ENCODE measurements around the gene CLEC2A. TPM values are rescaled to one million over a fixed set of nuclear protein-coding genes. Genes with fewer than 3 reads are reported as not detected.

CLEC2A gene
- total RNA-seq, 1 donor from 2014 or later = not detected

DNA sequence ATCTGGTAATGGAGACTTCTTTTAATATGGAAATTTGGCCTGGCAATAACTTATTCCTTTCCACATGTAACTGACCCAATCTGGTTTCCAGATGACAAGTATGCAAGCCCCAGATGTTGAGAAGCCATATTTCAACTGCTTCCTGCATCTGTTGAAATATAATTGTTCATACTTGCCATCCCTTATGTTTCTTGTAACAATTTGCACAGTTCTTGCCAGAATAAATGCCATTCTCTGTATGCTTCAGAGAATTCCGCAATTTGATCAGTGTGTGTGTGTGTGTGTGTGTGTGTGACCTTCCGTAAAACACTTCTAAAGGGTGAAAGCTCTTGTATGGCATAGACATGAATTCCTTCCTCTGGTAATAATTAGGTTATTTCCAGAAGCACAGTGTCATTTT, 1.8 kb upstream of the CLEC2A start:
- DNase-seq = no peak

DNA sequence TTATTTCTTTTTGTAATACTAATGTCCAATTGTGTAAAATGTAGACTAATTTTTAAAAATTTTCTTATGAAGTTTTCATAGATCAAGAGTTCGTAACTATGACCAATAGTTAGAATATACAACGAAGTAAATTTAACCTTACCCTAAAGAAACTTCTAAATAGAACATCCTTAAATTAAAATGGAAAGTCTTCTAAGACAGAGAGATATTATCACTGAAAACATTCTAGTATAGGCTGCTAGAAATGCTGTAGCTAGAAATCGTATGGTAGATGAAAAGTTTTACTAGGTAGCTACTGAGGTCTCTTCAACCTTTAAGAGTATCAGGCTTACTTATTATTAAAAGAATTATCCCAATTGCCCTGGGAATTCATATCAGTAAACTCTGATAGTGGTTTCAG, 925 bp downstream of the CLEC2A start:
- DNase-seq = no peak

DNA sequence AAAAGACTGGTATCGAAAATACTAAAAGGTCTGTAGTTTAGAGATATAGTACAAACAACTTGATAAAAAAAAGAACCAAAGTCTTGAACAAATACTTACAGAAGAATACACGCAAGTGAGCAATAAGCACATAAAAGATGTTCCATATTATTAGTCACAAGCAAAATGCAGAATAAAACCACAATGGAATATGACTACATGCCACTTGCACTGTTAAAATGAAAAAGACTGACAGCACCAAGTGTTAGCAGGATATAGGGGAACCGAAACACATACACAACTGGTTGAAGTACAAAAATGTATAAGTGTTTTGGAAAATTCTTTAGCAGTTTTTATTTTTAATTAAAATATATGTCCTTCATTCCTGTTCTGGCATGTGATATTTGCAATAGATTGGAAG, 3.6 kb downstream of the CLEC2A start:
- DNase-seq = no peak

DNA sequence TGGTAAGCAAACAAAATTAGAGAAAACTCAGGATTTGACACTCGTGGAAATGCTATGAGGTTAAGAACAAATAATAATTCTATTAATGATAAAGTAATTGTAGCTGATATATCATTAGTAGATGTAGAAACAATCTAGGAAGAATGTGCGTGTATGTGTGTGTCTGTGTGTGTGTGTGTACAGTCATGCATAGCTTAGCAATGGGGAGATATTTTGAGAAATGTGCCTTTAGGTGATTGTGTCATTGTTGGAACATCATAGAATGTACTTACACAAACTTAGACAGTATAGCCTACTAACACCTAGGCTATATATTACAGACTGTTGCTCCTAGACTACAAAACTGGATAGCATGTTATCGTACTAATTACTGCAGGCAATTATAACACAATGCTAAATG, 5.3 kb downstream of the CLEC2A start:
- no peak for DNase-seq

DNA sequence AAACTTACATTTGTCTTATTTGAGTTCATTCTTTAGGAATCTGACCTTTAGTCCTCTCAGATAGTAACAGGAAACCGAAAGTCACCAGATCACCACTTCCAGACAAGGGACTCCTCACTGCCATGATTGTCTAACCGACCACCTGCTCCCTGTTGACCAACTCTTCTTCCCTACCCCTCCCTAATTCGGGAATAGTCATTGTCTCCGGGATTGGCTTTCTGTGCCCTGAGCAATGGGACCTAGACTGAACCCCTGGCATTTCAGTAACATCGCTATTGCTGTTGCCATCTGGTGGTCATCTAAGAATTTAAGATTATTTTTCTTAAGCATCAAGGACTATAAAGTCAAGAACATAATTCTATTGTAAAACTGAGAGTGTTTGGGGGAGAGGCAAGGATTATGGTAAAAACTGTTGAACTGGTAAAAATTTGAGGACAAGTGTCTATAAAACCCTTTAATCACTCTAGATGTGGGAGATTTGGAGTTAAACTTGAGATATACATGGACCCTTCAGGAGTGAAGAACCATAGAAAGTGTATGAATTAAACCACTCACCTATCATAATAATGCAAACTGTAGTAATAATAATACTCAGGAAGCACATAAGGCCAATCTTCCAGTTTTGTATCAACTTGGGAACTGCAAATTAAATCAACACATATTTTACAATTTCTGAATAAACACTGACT, 6.3 kb downstream of the CLEC2A start:
- no peak for DNase-seq

DNA sequence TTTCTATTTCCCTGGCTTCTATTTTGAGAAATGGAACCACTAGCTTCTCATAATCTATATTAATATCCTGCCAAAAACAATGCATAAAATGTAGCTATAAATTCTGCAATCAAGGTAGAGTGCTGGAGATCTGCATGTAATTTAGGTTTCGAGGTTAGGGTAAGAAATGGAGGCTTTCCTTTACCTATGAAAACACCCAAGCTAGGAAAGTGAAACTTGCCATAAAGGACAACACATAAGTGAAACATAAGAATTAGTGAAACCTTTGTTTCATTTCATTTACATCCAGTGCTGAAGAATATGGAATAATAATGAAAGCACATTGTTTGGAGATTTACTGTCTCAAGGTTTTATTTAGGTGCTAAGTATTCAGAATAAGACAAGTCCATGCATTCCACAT, 9.7 kb downstream of the CLEC2A start:
- no peak for DNase-seq

DNA sequence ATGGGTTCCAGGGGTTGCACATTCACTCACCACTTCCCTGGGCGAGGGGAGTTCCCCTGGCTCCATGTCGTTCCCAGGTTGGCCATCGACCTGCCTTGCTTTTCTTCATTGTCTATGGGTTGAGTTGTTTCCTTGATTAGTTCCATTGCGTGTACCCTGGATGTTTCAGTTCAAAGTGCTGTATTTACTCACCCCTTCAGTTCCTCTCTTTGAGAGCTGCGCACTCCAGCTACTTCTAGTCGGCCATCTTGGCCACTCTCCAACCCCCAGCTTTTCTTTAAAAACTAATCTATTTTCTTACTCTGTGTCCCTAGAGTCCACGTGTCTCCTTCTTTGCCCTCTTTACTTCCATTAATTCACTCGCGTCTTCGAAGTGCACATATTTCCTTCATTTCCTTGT, 11.7 kb downstream of the CLEC2A start:
- no peak for DNase-seq

DNA sequence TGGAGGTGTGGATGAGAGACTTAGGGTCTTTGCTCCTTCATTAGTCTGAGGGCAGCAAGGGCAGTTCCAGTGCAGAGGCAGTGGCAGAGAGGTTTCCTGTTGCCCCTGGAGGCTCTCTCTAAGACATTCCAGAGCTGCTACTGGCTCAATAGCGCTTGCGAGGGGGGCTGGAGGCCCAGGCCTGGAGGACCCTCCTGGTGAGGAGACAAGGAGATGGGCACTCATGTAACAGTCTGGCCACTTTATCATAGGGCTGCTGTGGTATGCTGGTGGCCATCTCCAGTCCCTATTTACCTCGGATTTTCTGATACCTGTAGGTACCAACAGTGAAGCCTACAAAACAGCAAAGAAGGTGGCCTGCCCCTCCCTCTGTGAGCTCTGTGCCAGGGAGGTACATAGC, 12.7 kb downstream of the CLEC2A start:
- no peak for DNase-seq

DNA sequence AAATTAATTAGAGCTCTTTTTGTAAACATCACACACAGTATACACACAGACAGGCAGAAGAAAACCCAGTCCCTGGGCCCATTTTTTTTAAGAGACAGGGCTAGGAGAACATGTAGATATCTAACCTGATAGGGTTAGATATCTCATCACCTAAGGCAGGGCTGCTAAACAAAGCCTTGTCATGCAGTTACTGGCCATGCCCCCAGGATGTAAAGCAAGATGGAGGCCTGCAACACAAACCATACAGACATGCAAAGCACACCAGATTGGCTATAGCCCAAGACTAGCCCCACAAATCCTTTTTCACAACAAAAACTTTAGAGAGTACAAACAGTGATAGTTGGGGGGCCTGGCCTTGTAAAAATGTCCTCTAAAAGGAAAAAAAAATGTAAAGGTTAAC, 20.5 kb downstream of the CLEC2A start:
- no peak for DNase-seq

DNA sequence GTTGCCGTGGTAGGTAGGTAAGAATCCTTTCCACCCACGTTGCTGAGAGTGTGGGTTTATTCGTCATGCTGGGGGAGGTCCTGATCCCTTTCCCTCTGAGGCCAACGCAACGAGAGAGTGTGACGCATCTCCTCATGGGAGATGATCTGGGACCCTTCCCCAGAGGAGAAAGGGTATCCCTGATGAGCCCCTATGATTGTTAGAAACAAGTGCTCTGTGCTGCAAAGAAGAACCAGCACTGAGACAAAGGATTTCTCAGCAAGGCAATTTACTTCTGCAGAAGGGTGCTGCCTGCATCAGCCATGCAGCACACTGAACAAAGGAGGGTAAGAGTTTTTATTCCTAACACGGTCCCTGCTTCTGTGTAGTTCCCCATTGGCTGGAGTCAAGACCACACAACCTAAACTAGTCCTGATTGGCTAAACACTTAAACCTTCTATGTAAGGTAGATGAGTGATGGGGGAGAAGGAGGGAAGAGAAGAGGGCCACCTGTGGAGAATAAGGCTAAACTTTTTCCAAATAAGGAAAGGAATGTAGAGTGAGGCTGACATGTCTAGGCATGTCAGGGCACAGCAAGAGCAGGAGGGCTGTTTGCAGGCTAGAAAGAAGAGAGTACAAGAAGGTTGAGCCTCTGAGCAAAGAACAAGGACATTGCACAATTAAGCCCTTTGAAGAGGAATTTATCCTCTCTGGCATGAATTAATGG, 21.3 kb downstream of the CLEC2A start:
- DNase-seq = no peak

DNA sequence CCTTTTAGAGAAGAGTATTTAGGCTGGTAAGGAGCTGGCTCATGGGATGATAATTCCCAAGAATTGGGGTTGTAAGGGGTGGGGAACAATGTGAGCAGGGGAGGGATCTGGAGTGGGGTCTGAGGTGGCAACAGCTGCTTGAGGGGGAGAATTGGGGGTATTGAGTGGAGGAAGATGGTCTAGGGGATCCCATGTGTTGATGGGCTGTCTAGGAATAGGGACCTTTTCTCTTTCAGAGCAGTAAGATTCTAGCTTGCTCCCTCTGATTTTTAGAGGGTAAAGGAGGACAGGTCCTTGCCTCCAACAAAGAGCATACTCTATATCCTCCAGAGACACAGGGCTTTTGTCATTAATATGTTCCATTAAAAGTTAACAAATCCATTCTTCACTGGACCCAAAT, 22.4 kb downstream of the CLEC2A start:
- no peak for DNase-seq

DNA sequence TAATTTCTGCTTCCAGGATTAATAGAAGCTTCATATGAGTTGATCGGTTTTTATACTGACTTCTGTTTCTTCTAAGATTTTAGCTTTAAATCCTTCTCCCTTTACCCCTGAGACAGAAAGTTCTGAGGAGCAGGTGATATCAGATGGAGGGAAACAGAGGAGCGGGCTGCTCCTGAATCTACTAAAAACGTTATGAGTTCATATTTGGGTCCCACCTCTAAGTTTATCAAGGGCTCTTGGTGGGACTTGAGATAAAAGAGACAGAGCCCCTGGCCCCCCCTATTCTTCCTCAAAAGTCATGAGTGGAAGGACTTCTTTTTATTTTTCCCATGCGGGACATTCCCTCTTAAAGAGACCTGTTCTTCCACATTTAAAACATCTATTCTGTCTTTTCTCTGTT, 23.8 kb downstream of the CLEC2A start:
- DNase-seq = no peak

DNA sequence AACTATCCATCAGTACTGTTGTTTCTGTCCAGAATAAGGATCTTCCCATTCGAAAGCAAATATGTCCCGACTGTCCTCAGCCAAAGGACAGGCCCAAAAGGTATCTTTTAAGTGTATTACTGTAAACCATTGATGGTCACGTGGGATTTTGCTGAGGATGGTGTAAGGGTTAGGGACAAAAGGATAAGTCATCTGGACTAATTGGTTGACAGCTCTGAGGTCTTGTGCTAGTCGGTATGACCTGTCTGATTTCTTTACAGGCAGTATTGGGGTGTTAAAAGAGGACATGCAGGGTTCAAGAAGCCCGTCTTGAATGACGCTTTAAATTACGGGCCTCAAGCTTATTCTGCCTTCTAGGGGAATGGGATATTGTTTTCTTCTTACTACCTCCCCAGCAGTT, 24.4 kb downstream of the CLEC2A start:
- DNase-seq = no peak

DNA sequence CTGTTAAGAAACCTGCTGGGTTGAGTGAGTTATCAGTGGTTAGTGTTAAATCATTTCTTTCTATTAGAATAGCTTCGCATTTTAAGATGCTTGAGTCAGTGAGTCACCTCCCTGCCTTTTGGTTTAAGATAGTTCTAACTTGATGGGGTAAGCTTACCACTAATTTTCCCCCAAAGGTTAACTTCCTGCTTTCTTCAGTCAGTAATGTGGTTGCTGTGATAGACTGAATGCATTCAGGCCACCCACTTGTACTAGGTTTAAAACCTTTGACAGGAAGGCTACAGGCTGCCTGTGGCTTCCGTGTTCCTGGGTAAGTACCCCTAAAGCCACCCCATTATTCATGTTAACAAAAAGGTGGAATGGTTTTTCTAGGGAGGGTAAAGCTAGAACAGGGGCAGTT, 25.3 kb downstream of the CLEC2A start:
- DNase-seq = no peak

DNA sequence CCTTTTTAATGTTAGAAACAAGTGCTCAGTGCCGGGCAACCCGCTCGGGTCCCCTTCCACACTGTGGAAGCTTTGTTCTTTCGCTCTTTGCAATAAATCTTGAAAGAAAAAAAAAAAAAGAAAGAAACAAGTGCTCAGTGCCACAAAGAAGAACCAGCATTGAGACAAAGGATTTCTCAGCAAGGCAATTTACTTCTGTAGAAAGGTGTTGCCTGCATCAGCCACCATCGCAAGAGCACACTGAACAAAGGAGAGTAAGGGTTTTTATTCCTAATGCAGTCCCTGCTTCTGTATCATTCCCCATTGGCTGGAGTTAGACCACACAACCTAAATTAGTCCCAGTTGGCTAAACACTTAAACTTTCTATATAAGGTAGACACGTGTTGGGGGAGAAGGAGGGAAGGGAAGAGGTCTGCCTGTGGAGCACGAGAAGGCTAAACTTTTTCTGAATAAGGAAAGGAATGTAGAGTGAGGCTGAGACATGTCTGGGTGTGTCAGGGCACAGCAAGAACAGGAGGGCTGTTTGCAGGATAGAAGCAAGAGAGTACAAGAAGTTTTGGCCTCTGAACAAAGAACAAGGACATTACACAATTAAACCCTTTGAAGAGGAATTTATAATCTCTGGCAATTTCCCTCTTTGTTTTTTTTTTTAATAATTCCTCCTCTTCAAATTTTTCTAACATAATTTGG, 29.5 kb downstream of the CLEC2A start:
- DNase-seq = no peak

DNA sequence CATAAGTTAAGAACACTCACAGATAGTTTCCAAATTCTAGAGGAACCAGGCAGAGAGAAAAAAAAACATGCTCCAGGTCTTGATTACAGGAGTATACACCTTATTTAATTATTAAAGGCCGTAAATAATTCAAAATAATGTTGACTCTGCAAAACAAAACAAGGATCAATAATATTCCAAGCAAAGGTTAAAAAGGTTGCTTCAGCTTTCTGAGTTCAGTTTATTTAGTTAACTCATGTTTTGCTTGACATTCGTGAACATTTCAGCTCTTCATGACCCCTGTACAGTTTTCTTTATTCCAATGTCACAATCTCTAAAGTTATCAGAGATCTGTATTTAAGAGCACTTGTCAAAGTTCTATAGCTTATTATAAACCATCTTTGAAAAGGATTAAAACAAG, 31.2 kb downstream of the CLEC2A start:
- no peak for DNase-seq

DNA sequence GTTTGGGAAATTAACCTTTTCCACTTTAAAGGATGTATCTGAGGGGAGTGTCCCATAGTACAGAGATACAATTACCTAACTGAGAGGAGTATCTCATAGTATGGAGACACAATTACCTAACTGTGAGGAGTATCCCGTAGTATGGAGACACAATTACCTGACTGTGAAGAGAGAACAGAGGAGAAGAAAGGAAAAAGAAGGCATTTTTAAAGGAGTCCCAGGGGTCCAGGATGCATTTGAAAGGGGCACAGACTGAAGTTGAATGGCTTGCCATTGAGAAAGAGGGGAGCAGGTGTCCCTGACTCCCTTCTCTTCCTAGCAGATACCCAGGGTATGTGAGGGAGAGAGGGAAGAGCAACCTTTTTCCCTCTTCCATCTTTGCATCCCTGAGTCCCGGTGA, 33.0 kb downstream of the CLEC2A start:
- no peak for DNase-seq

DNA sequence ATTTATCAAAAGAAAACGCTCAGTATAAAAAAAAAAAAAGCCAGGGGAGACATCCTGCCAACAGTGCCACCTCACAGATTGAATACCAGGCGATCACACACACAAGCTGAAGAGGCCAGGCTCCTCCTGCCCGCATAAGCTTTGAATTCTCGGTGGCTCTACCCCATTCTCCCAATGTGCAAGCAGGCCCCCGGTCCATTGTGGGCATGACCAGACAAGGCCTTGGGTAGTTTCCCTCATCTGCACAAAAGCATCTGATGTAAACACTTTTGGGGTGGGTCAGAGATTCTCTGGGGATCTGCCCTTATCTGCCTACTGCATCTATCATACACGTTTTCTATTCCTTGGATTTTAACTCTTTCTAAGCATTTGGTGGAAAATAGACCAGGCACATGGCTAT, 34.6 kb downstream of the CLEC2A start:
- DNase-seq = no peak

DNA sequence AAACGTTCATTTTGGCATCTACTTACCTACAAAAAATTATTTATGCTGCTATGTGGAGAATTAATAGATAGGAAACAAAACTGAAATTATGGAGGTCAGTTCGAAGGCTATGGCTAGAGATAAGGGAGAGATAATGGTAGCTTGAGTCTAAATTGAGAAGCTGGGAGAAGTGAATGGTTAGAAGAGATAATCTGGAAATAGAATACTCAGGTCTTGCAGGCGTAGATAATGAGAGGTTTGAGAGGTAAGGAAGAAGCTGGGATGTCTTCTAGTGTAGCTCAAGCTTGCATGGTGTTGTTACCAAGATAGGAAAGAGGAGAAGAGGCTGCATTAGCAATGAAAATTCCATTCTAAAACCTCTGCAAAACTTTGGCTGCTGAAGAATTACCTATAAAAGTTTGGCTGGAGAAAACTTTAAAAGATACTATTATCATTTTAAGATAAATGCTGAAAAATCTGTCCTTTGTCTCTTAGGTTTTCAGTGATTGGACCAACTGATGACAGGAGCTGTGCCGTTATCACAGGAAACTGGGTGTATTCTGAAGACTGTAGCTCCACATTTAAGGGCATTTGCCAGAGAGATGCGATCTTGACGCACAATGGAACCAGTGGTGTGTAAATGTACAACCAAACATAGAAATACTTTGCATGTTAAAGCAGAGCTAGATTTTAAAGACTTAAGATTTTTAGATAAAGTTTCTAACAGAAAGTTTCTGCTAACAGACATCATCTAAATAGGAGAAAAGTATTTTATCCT, 36.8 kb downstream of the CLEC2A start:
- no peak for DNase-seq

DNA sequence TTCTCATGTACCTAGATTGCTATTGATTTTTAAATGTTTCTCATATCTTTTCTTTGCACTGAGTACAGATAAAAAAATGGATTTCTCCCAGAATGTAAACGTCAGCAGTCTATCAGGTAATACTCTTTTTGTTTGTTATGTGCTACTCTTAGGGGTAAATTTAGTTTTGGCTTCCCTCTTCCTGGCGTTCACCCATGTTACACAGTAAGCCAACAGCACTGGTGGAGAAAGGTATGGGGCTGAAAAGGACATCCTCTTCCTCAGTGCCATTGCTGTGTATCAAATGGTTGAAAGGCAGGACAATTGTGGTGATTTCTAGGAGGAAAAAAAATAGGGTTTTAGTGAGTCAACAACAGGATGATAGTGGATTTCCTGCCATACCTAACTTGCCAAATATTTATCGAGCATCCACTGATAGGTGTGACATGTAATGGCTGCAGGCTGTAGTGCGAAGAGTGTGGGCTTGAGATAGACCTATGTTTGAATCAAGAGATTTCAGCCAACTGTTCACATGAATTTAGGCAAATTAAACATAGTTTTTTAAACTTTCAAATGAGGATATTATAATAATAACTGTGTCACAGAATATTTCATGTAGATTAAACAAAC, 43.4 kb downstream of the CLEC2A start:
- no peak for DNase-seq

DNA sequence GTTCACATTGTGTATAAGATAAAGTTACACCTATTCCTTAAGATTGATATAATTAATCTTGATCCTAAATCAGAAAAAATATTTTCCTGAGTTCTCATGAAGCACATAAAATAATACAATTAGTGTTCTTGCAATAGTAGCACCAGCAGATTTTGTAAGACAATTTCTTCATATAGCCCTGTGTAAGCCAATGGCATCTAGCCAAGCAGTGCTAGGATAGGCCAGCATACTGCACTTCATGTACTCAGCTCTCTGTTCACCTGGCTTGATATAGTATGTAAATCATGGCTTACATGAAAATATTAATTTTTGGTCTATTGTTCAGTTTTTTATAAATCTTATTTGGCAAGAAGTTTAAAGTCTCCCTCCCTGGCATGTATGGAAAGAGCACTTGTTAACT, 49.0 kb downstream of the CLEC2A start:
- no peak for DNase-seq

DNA sequence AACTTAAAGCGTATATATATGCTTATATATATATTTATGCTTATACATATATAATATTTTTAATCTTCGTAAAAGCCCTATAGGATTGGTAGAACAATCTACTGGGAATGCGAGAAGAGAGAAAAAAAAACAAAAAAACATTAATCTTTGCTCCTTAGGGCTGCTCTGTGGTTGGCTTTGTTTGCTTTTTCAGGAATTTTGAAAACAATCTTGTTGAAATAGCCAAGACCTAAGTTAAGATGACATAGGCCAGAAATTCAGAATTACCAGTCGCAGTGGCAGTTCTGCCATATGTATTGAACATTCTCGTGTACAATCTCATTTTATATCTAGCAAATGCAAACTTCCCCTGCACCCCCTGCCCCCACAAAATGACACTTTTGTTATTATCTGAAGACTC, 50.2 kb downstream of the CLEC2A start:
- DNase-seq = no peak

DNA sequence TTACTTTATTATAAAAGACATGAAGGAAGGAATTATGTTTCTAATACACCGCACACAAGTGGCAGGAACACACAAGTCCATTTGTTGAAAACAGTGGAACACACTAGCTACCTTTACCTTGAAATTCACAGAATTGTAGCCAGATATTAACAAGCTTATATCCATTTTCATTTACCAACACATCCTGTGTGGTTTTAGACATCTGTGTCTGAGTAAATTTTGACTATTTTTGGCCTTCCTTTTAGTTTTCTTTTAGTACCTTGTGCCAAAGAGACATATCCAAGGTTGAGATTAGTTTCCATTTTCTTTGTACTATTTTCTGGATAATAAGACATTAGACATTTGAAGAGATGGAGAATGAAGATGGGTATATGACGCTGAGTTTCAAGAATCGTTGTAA, 50.9 kb downstream of the CLEC2A start, which contains the start of gene KLRF2:
TSS of gene KLRF2 (plus strand) at position 244 of the 400 bp plus-strand sequence. CDS start at position 351, 107 bp downstream.
- DNase-seq = no peak
